HG03565 (cell line): ENCODE data around the gene CARNS1.

ENCODE experiments used
- ATAC-seq: cut with Tn5 transposase; IDR thresholded peaks from one replicate; pipeline ENCODE4 v1.9.1; 2021; ENCODE audit warnings: mild to moderate bottlenecking, moderate library complexity; ENCODE audit not compliant: unreplicated experiment

CARNS1 gene

GRCh38 chr11:67415501-67416304 lies at the start of gene CARNS1:
CARNS1 (plus strand) TSS chr11:67415678; CDS start chr11:67416200, 522 bp downstream.
- no peak for ATAC-seq

- ATAC-seq = no peak
Observed at GRCh38 chr11:67365736-67366444, 49.6 kb upstream of the CARNS1 start.

GRCh38 chr11:67366546-67366945 lies 48.9 kb upstream of the CARNS1 start:
- ATAC-seq = no peak

GRCh38 chr11:67366961-67367760 lies 48.3 kb upstream of the CARNS1 start:
- ATAC-seq = no peak

GRCh38 chr11:67367761-67368227 lies 47.7 kb upstream of the CARNS1 start:
- ATAC-seq = no peak

GRCh38 chr11:67368621-67369020 lies 46.9 kb upstream of the CARNS1 start:
- ATAC-seq = no peak

- ATAC-seq = no peak
Observed at GRCh38 chr11:67369275-67369674, 46.2 kb upstream of the CARNS1 start.

- ATAC-seq = no peak
Observed at GRCh38 chr11:67369801-67370284, 45.6 kb upstream of the CARNS1 start.

- no peak for ATAC-seq
Observed at GRCh38 chr11:67370351-67371076, 45.0 kb upstream of the CARNS1 start.

- ATAC-seq = no peak
Observed at GRCh38 chr11:67371189-67371910, 44.1 kb upstream of the CARNS1 start.

GRCh38 chr11:67371911-67372320 lies 43.6 kb upstream of the CARNS1 start:
- no peak for ATAC-seq

GRCh38 chr11:67372321-67372992 lies 43.0 kb upstream of the CARNS1 start:
- no peak for ATAC-seq

GRCh38 chr11:67372993-67373647 lies 42.4 kb upstream of the CARNS1 start, which contains the start of gene CLCF1:
CLCF1 (minus strand) TSS chr11:67373598; CDS start chr11:67373539, 59 bp downstream.
- ATAC-seq = no peak

GRCh38 chr11:67373648-67374570 lies 41.6 kb upstream of the CARNS1 start:
- no peak for ATAC-seq

- no peak for ATAC-seq
Observed at GRCh38 chr11:67374571-67375281, 40.8 kb upstream of the CARNS1 start.

GRCh38 chr11:67375320-67376055 lies 40.0 kb upstream of the CARNS1 start:
- no peak for ATAC-seq
